Ishikawa (cell line): ENCODE measurements around the gene ARL10.

Experiments used
- CEBPB ChIP-seq: IDR thresholded peaks from 2 replicates; pipeline ENCODE4 v1.6.1; 2012
- CREB1 ChIP-seq: IDR thresholded peaks from 2 replicates; pipeline ENCODE4 v1.6.1; 2012; ENCODE audit warnings: low read depth
- EGR1 ChIP-seq: IDR thresholded peaks from 2 replicates; pipeline ENCODE4 v1.6.1; 2012
- EP300 ChIP-seq: IDR thresholded peaks from 2 replicates; pipeline ENCODE4 v1.6.1; 2012; ENCODE audit warnings: borderline replicate concordance
- MAX ChIP-seq: IDR thresholded peaks from 2 replicates; pipeline ENCODE4 v1.6.1; 2012
- RAD21 ChIP-seq: IDR thresholded peaks from 2 replicates; pipeline ENCODE4 v1.6.1; 2012; ENCODE audit warnings: low read depth
- TAF1 ChIP-seq: IDR thresholded peaks from 2 replicates; pipeline ENCODE4 v1.6.1; 2012; ENCODE audit warnings: low read depth, mild to moderate bottlenecking
- YY1 ChIP-seq: IDR thresholded peaks from 2 replicates; pipeline ENCODE4 v1.6.1; 2012; ENCODE audit warnings: low read depth
- TF ChIP-seq, protein P1 (sequence below): IDR thresholded peaks from 2 replicates; pipeline ENCODE4 v1.6.1; 2012; ENCODE audit warnings: low read depth, mild to moderate bottlenecking

DNA sequence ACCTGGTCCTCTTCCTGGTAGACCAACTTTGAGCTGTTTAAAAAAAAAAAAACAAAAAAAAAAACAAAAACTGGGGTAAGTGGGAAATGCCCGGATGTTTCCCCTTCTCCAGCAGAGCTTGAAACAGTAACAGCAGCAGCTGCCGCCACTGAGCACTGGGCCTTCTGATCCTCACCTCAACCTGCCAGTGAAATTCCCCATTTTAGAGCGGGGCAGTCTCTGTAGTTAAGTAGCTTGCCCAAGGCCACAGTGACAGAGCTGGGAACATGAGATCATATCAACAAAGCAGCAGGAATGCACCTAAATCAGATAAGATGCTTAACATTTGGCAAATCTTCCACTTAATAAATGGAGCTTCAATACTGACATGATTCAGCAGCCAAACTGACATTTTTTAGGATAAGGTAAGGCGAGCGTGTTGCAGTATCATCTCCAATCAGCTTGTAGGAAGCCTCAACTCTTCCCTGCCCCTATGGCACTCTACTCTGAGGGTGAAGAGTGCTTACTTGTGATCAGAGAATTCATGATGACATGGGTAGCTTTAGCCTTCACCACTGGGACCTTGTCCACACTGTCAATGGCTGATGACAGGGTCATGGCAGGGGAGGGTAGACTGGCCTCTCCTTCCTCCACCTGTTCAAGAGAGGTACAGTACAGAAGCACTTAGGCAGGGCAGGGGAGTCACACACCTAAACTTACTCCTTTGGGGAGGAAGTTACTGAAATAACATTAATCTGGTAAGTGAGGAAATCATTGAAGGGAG, 13.0 kb upstream of the ARL10 start:
- TF ChIP-seq YY1: no peak
- TF ChIP-seq TAF1: no peak
- no peak for TF ChIP-seq CEBPB
- TF ChIP-seq CREB1: no peak
- TF ChIP-seq, protein P1, sequence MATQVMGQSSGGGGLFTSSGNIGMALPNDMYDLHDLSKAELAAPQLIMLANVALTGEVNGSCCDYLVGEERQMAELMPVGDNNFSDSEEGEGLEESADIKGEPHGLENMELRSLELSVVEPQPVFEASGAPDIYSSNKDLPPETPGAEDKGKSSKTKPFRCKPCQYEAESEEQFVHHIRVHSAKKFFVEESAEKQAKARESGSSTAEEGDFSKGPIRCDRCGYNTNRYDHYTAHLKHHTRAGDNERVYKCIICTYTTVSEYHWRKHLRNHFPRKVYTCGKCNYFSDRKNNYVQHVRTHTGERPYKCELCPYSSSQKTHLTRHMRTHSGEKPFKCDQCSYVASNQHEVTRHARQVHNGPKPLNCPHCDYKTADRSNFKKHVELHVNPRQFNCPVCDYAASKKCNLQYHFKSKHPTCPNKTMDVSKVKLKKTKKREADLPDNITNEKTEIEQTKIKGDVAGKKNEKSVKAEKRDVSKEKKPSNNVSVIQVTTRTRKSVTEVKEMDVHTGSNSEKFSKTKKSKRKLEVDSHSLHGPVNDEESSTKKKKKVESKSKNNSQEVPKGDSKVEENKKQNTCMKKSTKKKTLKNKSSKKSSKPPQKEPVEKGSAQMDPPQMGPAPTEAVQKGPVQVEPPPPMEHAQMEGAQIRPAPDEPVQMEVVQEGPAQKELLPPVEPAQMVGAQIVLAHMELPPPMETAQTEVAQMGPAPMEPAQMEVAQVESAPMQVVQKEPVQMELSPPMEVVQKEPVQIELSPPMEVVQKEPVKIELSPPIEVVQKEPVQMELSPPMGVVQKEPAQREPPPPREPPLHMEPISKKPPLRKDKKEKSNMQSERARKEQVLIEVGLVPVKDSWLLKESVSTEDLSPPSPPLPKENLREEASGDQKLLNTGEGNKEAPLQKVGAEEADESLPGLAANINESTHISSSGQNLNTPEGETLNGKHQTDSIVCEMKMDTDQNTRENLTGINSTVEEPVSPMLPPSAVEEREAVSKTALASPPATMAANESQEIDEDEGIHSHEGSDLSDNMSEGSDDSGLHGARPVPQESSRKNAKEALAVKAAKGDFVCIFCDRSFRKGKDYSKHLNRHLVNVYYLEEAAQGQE: no peak
- TF ChIP-seq MAX: no peak
- TF ChIP-seq EP300: no peak
- TF ChIP-seq RAD21: no peak
- no peak for TF ChIP-seq EGR1
